ENCODE results near the gene SBF2. TPM values are rescaled to one million over a fixed set of nuclear protein-coding genes. Genes with fewer than 3 reads are reported as not detected.

The SBF2 gene
- total RNA-seq, 3 donors from 2014 or later (not counting 1 experiment from before 2014, with no cell fraction given): 25.2 to 26.9 (median 26.3) TPM

GRCh38 chr11:10274726-10275125 is 19.3 kb downstream of the SBF2 start:
- Histone ChIP-seq H3K4me1 (ENCODE audit: control insufficient read depth, insufficient read depth, low read length) (no peaks in the 10 kb centered on the region), H3K27ac (ENCODE audit: low read length) (no peak overlapping the region), H3K27me3 (ENCODE audit: control insufficient read depth, insufficient read depth, low read length) (no peaks in the 10 kb centered on the region), H3K4me3 (ENCODE audit: low read length) (no peak overlapping the region), H3K36me3 (ENCODE audit: control insufficient read depth, insufficient read depth, low read length) (no peaks in the 10 kb centered on the region), H3K9me3 (ENCODE audit: control insufficient read depth, insufficient read depth, low read length) (no peaks in the 10 kb centered on the region)
- ATAC-seq (no peak), DNase-seq (no peak)
- Mint-ChIP-seq H3K9me3 (no peaks in the 10 kb centered on the region), H3K27ac (no peak overlapping the region), H3K4me3 (no peak overlapping the region), H3K27me3 (ENCODE audit: low read depth in 2 of 2) (no peaks in the 10 kb centered on the region), H3K4me1 (no peaks in the 10 kb centered on the region), H3K36me3 (no peaks in the 10 kb centered on the region)
- intact Hi-C loops (cut with micrococcal nuclease): no loop called here
- no CpG with 5 or more reads among the region's 1 CpG for WGBS (ENCODE audit: insufficient coverage)
- no peak for TF ChIP-seq CTCF (IDR thresholded peaks at IDR 0.05)

DNA sequence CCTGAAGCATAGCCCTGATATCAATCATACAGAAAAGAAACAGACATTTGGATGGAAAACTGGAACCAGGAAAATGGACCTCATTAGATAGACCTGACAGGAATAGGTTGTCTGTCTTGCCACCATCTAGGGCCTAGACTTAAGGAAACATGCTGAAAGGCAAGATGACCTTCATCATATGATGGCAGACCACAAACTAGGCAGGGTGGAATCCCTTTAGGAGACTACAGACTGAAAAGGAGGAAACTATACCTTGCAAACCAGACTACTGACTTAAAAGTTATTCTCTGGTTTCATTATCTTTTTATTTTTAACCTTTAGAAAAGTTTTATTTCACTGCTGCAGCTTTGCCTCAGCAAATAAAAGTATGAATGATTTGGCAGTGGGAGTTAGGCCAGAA is 20.3 kb downstream of the SBF2 start:
- peaks cover 0 to 4% of the 10 kb centered on the region in 2 donors for H3K4me1 Mint-ChIP-seq
- no peak for ATAC-seq
- no peak overlapping the region for H3K27ac Mint-ChIP-seq
- H3K9me3 ChIP-seq (ENCODE audit: control insufficient read depth, insufficient read depth, low read length): no peaks in the 10 kb centered on the region
- TF ChIP-seq CTCF (IDR thresholded peaks at IDR 0.05): no peak
- H3K36me3 ChIP-seq (ENCODE audit: control insufficient read depth, insufficient read depth, low read length): no peaks in the 10 kb centered on the region
- H3K4me1 ChIP-seq (ENCODE audit: control insufficient read depth, insufficient read depth, low read length): no peaks in the 10 kb centered on the region
- H3K27me3 ChIP-seq (ENCODE audit: control insufficient read depth, insufficient read depth, low read length): no peaks in the 10 kb centered on the region
- H3K4me3 Mint-ChIP-seq: no peak overlapping the region
- H3K27me3 Mint-ChIP-seq (ENCODE audit: low read depth in 2 of 2): no peaks in the 10 kb centered on the region
- H3K9me3 Mint-ChIP-seq: no peaks in the 10 kb centered on the region
- DNase-seq: no peak
- intact Hi-C loops (cut with micrococcal nuclease): no loop called here
- no peak overlapping the region for H3K4me3 ChIP-seq (ENCODE audit: low read length)
- no peak overlapping the region for H3K27ac ChIP-seq (ENCODE audit: low read length)
- H3K36me3 Mint-ChIP-seq: no peaks in the 10 kb centered on the region

DNA sequence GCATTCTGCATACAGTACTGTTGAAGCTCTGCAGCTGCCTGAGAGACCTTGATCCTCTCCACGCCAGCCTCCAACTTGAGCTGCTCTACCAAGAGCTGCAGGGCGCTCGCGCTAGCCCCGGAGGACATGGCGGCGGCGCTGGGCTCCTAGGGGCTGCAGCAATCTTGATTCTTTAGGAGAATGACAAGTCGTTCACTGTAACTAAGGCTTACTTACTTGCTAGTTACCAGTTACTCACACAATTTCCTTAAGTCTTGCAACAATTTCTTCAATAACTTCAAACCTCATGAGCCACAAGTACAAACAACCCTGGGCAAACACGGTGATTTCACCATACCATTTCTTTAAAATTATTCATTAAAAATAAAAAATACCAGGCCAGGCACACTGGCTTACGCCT is 21.9 kb downstream of the SBF2 start:
- Mint-ChIP-seq H3K4me3 (no peak overlapping the region), H3K36me3 (no peaks in the 10 kb centered on the region), H3K27ac (no peak overlapping the region), H3K4me1 (peaks cover 4% of the 10 kb centered on the region in 2 donors), H3K9me3 (no peaks in the 10 kb centered on the region), H3K27me3 (ENCODE audit: low read depth in 2 of 2) (no peaks in the 10 kb centered on the region)
- ATAC-seq (peak in 2 of 3 donors; percentile 55 to 62), DNase-seq (no peak)
- H3K9me3 ChIP-seq (ENCODE audit: control insufficient read depth, insufficient read depth, low read length): no peaks in the 10 kb centered on the region
- H3K27me3 ChIP-seq (ENCODE audit: control insufficient read depth, insufficient read depth, low read length): peaks cover 2% of the 10 kb centered on the region
- 97% methylated on average over 11 of the region's 11 CpGs for WGBS (ENCODE audit: insufficient coverage)
- intact Hi-C loops (cut with micrococcal nuclease): no loop called here
- TF ChIP-seq CTCF (IDR thresholded peaks at IDR 0.05): no peak
- H3K27ac ChIP-seq (ENCODE audit: low read length): no peak overlapping the region
- H3K36me3 ChIP-seq (ENCODE audit: control insufficient read depth, insufficient read depth, low read length): no peaks in the 10 kb centered on the region
- no peaks in the 10 kb centered on the region for H3K4me1 ChIP-seq (ENCODE audit: control insufficient read depth, insufficient read depth, low read length)
- H3K4me3 ChIP-seq (ENCODE audit: low read length): no peak overlapping the region

DNA sequence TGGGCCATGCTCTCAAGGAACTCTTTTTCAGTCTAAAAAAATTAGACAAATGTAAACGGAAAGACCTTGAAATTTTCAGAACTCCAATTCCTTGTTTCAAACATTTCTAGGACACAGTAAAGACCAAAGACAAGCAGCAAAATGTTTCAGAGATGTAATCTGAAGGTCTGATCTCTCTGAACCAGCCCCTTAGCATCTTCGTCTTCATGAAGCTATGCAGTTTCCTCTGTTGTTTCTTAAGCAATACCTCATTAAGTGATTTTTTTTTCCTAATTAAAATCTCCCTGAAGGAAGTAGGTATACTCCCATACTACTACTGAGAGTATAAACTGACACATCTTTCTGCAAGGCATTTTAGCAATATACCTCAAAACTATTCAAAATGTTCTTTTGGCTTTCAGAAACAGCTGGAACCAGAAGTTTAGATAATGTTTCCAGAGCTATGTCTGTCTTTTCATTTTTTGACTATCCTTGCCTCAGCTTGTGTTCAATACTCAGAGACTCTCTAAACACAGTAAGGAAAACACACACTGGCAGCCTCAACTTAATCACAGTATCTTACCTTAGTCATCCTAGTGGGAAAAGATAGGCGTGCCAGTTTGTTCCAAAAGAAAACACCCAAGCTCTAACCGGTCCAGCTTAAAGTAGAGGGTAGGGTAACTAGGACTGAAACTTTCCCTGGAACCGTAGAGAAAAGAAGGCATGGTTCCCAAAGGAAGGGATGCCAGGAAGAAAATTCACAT is 25.1 kb downstream of the SBF2 start:
- H3K9me3 Mint-ChIP-seq: no peaks in the 10 kb centered on the region

More for the DNA sequence above, 25.1 kb downstream of the SBF2 start:
- DNase-seq (no peak), ATAC-seq (no peak)
- Mint-ChIP-seq H3K27ac (no peak overlapping the region), H3K4me3 (no peak overlapping the region), H3K36me3 (no peaks in the 10 kb centered on the region), H3K4me1 (peaks cover 4 to 5% of the 10 kb centered on the region in 2 donors), H3K27me3 (ENCODE audit: low read depth in 2 of 2) (no peaks in the 10 kb centered on the region)
- Histone ChIP-seq H3K36me3 (ENCODE audit: control insufficient read depth, insufficient read depth, low read length) (no peaks in the 10 kb centered on the region), H3K27ac (ENCODE audit: low read length) (no peak overlapping the region), H3K27me3 (ENCODE audit: control insufficient read depth, insufficient read depth, low read length) (peaks cover 2% of the 10 kb centered on the region), H3K4me1 (ENCODE audit: control insufficient read depth, insufficient read depth, low read length) (no peaks in the 10 kb centered on the region), H3K4me3 (ENCODE audit: low read length) (no peak overlapping the region), H3K9me3 (ENCODE audit: control insufficient read depth, insufficient read depth, low read length) (no peaks in the 10 kb centered on the region)
- intact Hi-C loops (cut with micrococcal nuclease): no loop called here
- WGBS (ENCODE audit: insufficient coverage): 86% methylated on average over 5 of the region's 5 CpGs
- no peak for TF ChIP-seq CTCF (IDR thresholded peaks at IDR 0.05)

All from natural killer cell (primary cell).